ENCODE results near the gene RASSF6. TPM values are rescaled to one million over a fixed set of nuclear protein-coding genes. Genes with fewer than 3 reads are reported as not detected.

The RASSF6 gene
- polyA plus RNA-seq, 1 donor from 2014 or later = not detected

GRCh38 chr4:73621357-73621756, 1.1 kb upstream of the RASSF6 start:
- no peaks in the 10 kb centered on the region for H3K36me3 ChIP-seq (ENCODE audit: insufficient read depth, low read length)
- H2AFZ ChIP-seq (ENCODE audit: low read depth, low read length) = no peak overlapping the region
- peaks cover 10% of the 10 kb centered on the region for H3K27me3 ChIP-seq (ENCODE audit: insufficient read depth, low read depth, low read length)
- H3K4me2 ChIP-seq (ENCODE audit: low read length) = no peak overlapping the region
- no peaks in the 10 kb centered on the region for H3K9me2 ChIP-seq (ENCODE audit: insufficient read depth, low read length)
- no peak for TF ChIP-seq EP300 (conservative IDR thresholded peaks at IDR 0.05; ENCODE audit: poor library complexity, severe bottlenecking)
- TF ChIP-seq RAD21 (conservative IDR thresholded peaks at IDR 0.05) = no peak
- no peak for TF ChIP-seq TAF1 (IDR thresholded peaks at IDR 0.05; ENCODE audit: low read depth)
- TF ChIP-seq REST (IDR thresholded peaks at IDR 0.05; ENCODE audit: borderline replicate concordance) = no peak
- no peak for TF ChIP-seq SMC3 (conservative IDR thresholded peaks at IDR 0.05; ENCODE audit: poor library complexity)
- TF ChIP-seq MXI1 (conservative IDR thresholded peaks at IDR 0.05; ENCODE audit: poor library complexity, severe bottlenecking) = no peak
- no peak for TF ChIP-seq EZH2 (IDR thresholded peaks at IDR 0.05; ENCODE audit: borderline replicate concordance, insufficient read depth, low read length, poor library complexity, severe bottlenecking)
- H3K27ac ChIP-seq (ENCODE audit: low read length) = no peak overlapping the region
- no peaks in the 10 kb centered on the region for H4K20me1 ChIP-seq (ENCODE audit: insufficient read depth)
- H3K9me3 ChIP-seq (ENCODE audit: low read length) = no peaks in the 10 kb centered on the region
- no peaks in the 10 kb centered on the region for H3F3A ChIP-seq (ENCODE audit: insufficient read depth, low read length, poor library complexity, severe bottlenecking)
- no peaks in the 10 kb centered on the region for H3K79me2 ChIP-seq (replicated peaks; ENCODE audit: insufficient read depth, low read length)
- no peak overlapping the region for H3K4me3 ChIP-seq (ENCODE audit: low read length)
- no peak overlapping the region for H3K9ac ChIP-seq (ENCODE audit: low read length)

- Histone ChIP-seq H3K4me2 (ENCODE audit: low read length) (no peak overlapping the region), H3K27ac (ENCODE audit: low read length) (no peak overlapping the region), H3K27me3 (ENCODE audit: insufficient read depth, low read depth, low read length) (peaks cover 10% of the 10 kb centered on the region), H3K9me2 (ENCODE audit: insufficient read depth, low read length) (no peaks in the 10 kb centered on the region), H3K36me3 (ENCODE audit: insufficient read depth, low read length) (no peaks in the 10 kb centered on the region), H3K79me2 (replicated peaks; ENCODE audit: insufficient read depth, low read length) (no peaks in the 10 kb centered on the region), H3K4me3 (ENCODE audit: low read length) (no peak overlapping the region), H3K9me3 (ENCODE audit: low read length) (no peaks in the 10 kb centered on the region), H2AFZ (ENCODE audit: low read depth, low read length) (no peak overlapping the region), H3F3A (ENCODE audit: insufficient read depth, low read length, poor library complexity, severe bottlenecking) (no peaks in the 10 kb centered on the region), H4K20me1 (ENCODE audit: insufficient read depth) (no peaks in the 10 kb centered on the region), H3K9ac (ENCODE audit: low read length) (no peak overlapping the region)
- TF ChIP-seq POLR2AphosphoS5 (IDR thresholded peaks at IDR 0.05) (no peak), EP300 (conservative IDR thresholded peaks at IDR 0.05; ENCODE audit: poor library complexity, severe bottlenecking) (no peak), REST (IDR thresholded peaks at IDR 0.05; ENCODE audit: borderline replicate concordance) (no peak), EZH2 (IDR thresholded peaks at IDR 0.05; ENCODE audit: borderline replicate concordance, insufficient read depth, low read length, poor library complexity, severe bottlenecking) (no peak), RAD21 (conservative IDR thresholded peaks at IDR 0.05) (no peak), SMC3 (conservative IDR thresholded peaks at IDR 0.05; ENCODE audit: poor library complexity) (no peak), MXI1 (conservative IDR thresholded peaks at IDR 0.05; ENCODE audit: poor library complexity, severe bottlenecking) (no peak), TAF1 (IDR thresholded peaks at IDR 0.05; ENCODE audit: low read depth) (no peak), CTCF (IDR thresholded peaks at IDR 0.05; ENCODE audit: poor library complexity, severe bottlenecking) (no peak)
These were observed 890 bp downstream of the RASSF6 start for GRCh38 chr4:73619346-73619745.
